SK-N-SH (cell line): ENCODE measurements around the gene HBA2.

Experiments
- EZH2phosphoT487 ChIP-seq: fragments of 200-600 bp; sonication (generic); IDR thresholded peaks from 2 replicates; pipeline ENCODE4 v1.6.1; 2017; ENCODE audit warnings: low read depth, mixed run types, mild to moderate bottlenecking, antibody characterized with exemption, moderate library complexity, borderline replicate concordance
- FOXM1 ChIP-seq: IDR thresholded peaks from 2 replicates; pipeline ENCODE4 v1.4.0; 2012; ENCODE audit warnings: low read depth, mild to moderate bottlenecking
- JUND ChIP-seq: IDR thresholded peaks from 2 replicates; pipeline ENCODE4 v1.4.0; 2012
- MAX ChIP-seq: IDR thresholded peaks from 2 replicates; pipeline ENCODE4 v1.4.0; 2012; ENCODE audit warnings: low read depth
- POLR2AphosphoS5 ChIP-seq: IDR thresholded peaks from 2 replicates; pipeline ENCODE4 v1.6.1; 2012; ENCODE audit warnings: low read depth, low read length
- REST ChIP-seq: IDR thresholded peaks from 2 replicates; pipeline ENCODE4 v1.6.1; 2012; ENCODE audit warnings: mild to moderate bottlenecking, low read depth, low read length, moderate library complexity
- YY1 ChIP-seq: IDR thresholded peaks from 2 replicates; pipeline ENCODE4 v1.4.0; 2012; ENCODE audit warnings: low read depth, mild to moderate bottlenecking
- TF ChIP-seq, protein P1 (sequence below): fragments of 200-600 bp; sonication (generic); IDR thresholded peaks from 2 replicates; pipeline ENCODE4 v1.6.1; 2017; ENCODE audit warnings: antibody characterized with exemption, mild to moderate bottlenecking, moderate library complexity
- TF ChIP-seq, protein P2 (sequence below): fragments of 150-350 bp; IDR thresholded peaks from 2 replicates; pipeline ENCODE4 v1.6.1; 2017; ENCODE audit warnings: antibody characterized with exemption, low read length, low read depth, borderline replicate concordance

- TF ChIP-seq FOXM1, result no peak
- TF ChIP-seq MAX, result no peak
- TF ChIP-seq, protein P1, sequence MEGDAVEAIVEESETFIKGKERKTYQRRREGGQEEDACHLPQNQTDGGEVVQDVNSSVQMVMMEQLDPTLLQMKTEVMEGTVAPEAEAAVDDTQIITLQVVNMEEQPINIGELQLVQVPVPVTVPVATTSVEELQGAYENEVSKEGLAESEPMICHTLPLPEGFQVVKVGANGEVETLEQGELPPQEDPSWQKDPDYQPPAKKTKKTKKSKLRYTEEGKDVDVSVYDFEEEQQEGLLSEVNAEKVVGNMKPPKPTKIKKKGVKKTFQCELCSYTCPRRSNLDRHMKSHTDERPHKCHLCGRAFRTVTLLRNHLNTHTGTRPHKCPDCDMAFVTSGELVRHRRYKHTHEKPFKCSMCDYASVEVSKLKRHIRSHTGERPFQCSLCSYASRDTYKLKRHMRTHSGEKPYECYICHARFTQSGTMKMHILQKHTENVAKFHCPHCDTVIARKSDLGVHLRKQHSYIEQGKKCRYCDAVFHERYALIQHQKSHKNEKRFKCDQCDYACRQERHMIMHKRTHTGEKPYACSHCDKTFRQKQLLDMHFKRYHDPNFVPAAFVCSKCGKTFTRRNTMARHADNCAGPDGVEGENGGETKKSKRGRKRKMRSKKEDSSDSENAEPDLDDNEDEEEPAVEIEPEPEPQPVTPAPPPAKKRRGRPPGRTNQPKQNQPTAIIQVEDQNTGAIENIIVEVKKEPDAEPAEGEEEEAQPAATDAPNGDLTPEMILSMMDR, result no peak
- TF ChIP-seq REST, result no peak
- TF ChIP-seq, protein P2, sequence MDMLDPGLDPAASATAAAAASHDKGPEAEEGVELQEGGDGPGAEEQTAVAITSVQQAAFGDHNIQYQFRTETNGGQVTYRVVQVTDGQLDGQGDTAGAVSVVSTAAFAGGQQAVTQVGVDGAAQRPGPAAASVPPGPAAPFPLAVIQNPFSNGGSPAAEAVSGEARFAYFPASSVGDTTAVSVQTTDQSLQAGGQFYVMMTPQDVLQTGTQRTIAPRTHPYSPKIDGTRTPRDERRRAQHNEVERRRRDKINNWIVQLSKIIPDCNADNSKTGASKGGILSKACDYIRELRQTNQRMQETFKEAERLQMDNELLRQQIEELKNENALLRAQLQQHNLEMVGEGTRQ, result no peak
- TF ChIP-seq JUND, result no peak
- no peak for TF ChIP-seq EZH2phosphoT487
- no peak for TF ChIP-seq POLR2AphosphoS5
- no peak for TF ChIP-seq YY1
Observed at GRCh38 chr16:155031-155398, 17.7 kb upstream of the HBA2 start.
